GM18951 (cell line): ENCODE data around the gene KLF9.

Experiments used
- POLR2A ChIP-seq: IDR thresholded peaks from 4 replicates; pipeline ENCODE4 v1.6.1; 2011; ENCODE audit warnings: mild to moderate bottlenecking; ENCODE audit not compliant: insufficient read length, insufficient read depth; ENCODE audit errors: extremely low read depth
- in situ Hi-C: fragments of 300-500 bp; cut with MboI; formaldehyde crosslinking; loops from one replicate; pipeline ENCODE4 v1.12.0; 2022; ENCODE audit warnings: low sequenced_read_pairs, mixed read lengths, inconsistent platforms; ENCODE audit not compliant: unreplicated experiment

Gene KLF9

DNA sequence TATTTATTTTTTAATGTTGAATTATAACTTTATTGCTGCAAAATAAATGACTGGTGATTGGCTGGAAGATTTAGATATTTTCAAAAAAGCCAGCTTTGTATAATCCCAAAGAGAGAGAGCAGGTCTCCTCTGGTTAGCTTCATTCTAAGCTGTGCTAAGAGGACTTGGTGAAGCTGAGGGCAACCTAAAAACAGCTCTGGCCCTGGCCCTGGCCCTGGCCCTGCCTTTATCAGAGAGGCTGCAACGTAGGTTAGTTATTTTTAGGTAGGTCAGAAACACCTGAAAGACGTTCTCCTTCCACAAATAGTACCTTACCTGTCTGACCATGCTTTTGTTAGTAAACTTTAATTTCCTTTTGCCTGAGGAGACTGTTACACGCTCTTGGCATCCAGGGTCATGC lies 58.7 kb downstream of the KLF9 start:
- in situ Hi-C loops = no loop called here
- TF ChIP-seq POLR2A = no peak

DNA sequence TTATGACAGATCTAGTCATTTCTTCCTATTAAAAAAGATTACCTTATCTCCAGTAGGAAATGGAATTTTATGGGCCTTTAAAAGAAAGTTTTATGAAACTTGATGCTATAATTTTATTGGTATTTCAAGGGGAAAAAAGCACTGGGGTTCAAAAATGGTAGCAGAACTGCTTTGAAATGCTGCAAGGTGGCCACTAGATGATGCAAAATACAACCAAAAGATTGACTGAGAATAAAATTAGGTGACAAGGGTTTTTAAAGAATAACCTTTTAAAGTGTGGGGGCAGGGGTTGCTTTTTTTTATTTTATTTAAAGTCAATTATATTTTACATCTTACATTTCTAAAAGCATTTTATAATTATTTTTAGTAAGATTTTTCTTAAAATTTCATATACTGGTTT lies 61.7 kb downstream of the KLF9 start:
- in situ Hi-C loops = no loop called here
- no peak for TF ChIP-seq POLR2A

DNA sequence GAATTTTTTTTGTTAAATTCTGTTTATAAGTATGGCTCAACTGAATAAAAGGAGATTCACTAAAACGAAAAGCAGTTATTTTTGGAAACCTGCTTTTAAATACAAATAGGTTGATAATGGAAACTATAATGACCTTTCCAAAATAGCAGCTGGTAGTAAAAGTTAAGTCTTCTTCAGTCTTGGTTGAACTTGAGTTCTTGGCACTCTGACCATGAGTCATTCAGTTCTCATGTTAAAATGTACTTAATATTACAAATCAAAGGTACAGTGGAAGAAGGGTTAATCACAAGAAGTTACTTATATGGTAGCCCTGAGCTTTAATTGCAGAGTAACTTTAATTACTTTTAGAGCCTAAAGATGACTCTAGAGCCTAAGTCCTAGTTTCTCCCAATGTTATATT lies 62.1 kb downstream of the KLF9 start:
- no peak for TF ChIP-seq POLR2A
- in situ Hi-C loops = no loop called here

GRCh38 chr9:70347046-70347445 lies 67.4 kb downstream of the KLF9 start:
- no peak for TF ChIP-seq POLR2A
- in situ Hi-C loops = loop anchor here (25.0 kb wide), 1 partner anchor 240 kb away; no protein-coding TSS in a partner anchor

DNA sequence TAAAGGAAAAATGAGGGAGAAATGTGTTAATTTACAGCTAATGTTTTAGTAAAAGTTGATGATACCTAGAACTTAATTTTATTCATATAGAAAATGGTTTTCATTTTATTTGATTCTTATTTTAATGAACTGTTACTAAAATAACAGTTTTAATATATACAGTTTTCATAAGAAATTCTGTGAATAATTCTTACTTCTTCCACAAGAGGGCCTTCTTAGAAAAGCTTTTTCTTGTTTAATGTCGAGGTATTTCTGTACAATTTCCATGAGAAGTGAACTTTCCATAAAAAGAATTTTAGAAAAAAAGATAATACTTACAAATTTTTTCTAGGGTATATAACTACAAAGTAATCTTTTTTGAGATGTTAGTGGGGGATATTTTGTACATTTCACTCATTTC lies 73.9 kb downstream of the KLF9 start:
- in situ Hi-C loops = loop anchor here (25.0 kb wide), 1 partner anchor 247 kb away; no protein-coding TSS in a partner anchor
- no peak for TF ChIP-seq POLR2A
